GM19452 (cell line): ENCODE measurements around the gene CECR2.

Source experiments
- ATAC-seq: cut with Tn5 transposase; IDR thresholded peaks from one replicate; pipeline ENCODE4 v1.9.1; 2021; ENCODE audit not compliant: unreplicated experiment

Gene CECR2

GRCh38 chr22:17443405-17444203 is 74.3 kb downstream of the CECR2 start:
- ATAC-seq: no peak

- ATAC-seq: no peak
Measured at GRCh38 chr22:17444204-17444504, 74.9 kb downstream of the CECR2 start.

GRCh38 chr22:17446698-17447097 is 77.4 kb downstream of the CECR2 start:
- ATAC-seq: no peak

- no peak for ATAC-seq
Measured at GRCh38 chr22:17451316-17451715, 82.1 kb downstream of the CECR2 start.

- no peak for ATAC-seq
Measured at GRCh38 chr22:17460895-17461294, 91.6 kb downstream of the CECR2 start.

- ATAC-seq: no peak
Measured at GRCh38 chr22:17470880-17471500, 101.7 kb downstream of the CECR2 start.

- no peak for ATAC-seq
Measured at GRCh38 chr22:17471886-17472535, 102.8 kb downstream of the CECR2 start.

GRCh38 chr22:17472932-17473331 is 103.7 kb downstream of the CECR2 start:
- no peak for ATAC-seq

- ATAC-seq: no peak
Measured at GRCh38 chr22:17475318-17476230, 106.3 kb downstream of the CECR2 start.

GRCh38 chr22:17476838-17477237 is 107.6 kb downstream of the CECR2 start:
- ATAC-seq: no peak

GRCh38 chr22:17477391-17477833 is 108.2 kb downstream of the CECR2 start:
- ATAC-seq: no peak

- no peak for ATAC-seq
Measured at GRCh38 chr22:17479135-17479534, 109.9 kb downstream of the CECR2 start.

GRCh38 chr22:17481424-17481823 is 112.2 kb downstream of the CECR2 start:
- ATAC-seq: no peak

GRCh38 chr22:17483688-17484372 is 114.6 kb downstream of the CECR2 start:
- no peak for ATAC-seq

GRCh38 chr22:17484608-17485007 is 115.3 kb downstream of the CECR2 start:
- ATAC-seq: no peak

GRCh38 chr22:17486313-17486712 is 117.1 kb downstream of the CECR2 start:
- no peak for ATAC-seq

- ATAC-seq: no peak
Measured at GRCh38 chr22:17486719-17487118, 117.5 kb downstream of the CECR2 start.

- no peak for ATAC-seq
Measured at GRCh38 chr22:17489101-17489500, 119.8 kb downstream of the CECR2 start.

GRCh38 chr22:17491090-17491640 is 121.9 kb downstream of the CECR2 start:
- no peak for ATAC-seq

GRCh38 chr22:17492247-17492646 is 123.0 kb downstream of the CECR2 start:
- no peak for ATAC-seq
